ENCODE results near the gene SCN8A.

SCN8A gene

GRCh38 chr12:51806896-51807295, 215.9 kb downstream of the SCN8A start:
- in situ Hi-C loops (cut with HindIII; ENCODE audit: low pct_unique_long_range_greater_than_20kb, low sequenced_read_pairs), result no loop called here
- no peak for TF ChIP-seq JUND (IDR thresholded peaks at IDR 0.05; ENCODE audit: low read depth)

DNA sequence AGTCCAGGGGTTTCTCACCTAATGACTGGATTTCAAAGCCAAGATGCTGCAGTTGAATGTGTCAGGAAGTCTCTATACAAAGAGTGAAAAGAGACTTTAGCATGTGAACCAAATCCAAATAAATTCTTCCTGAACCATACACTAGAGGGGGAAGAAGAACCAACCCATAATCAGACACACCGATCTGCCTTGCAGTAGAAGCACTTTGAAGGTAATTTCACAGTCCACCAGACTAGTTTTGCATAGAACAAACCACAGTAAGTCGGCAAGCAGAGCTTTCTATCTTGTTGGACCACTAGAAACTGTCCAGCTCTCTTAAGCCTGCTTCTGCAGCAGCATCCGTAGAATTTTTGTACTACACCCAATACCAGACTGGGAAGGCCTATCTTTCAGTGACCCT, 218.2 kb downstream of the SCN8A start:
- TF ChIP-seq JUND (IDR thresholded peaks at IDR 0.05; ENCODE audit: low read depth), result no peak
- in situ Hi-C loops (cut with HindIII; ENCODE audit: low pct_unique_long_range_greater_than_20kb, low sequenced_read_pairs), result no loop called here
- DNase-seq (ENCODE audit: low read depth in 1 of 2, low spot score in 1 of 2), result no peak

More at GRCh38 chr12:51806896-51807295, 215.9 kb downstream of the SCN8A start:
- no peak for DNase-seq (ENCODE audit: low read depth in 1 of 2, low spot score in 1 of 2)

- peak in 1 of 2 experiments; percentile 67 for DNase-seq (ENCODE audit: low read depth in 1 of 2, low spot score in 1 of 2)
- no peak for TF ChIP-seq JUND (IDR thresholded peaks at IDR 0.05; ENCODE audit: low read depth)
- in situ Hi-C loops (cut with HindIII; ENCODE audit: low pct_unique_long_range_greater_than_20kb, low sequenced_read_pairs), result no loop called here
These were observed 220.5 kb downstream of the SCN8A start for GRCh38 chr12:51811203-51812202.

- TF ChIP-seq JUND (IDR thresholded peaks at IDR 0.05; ENCODE audit: low read depth), result no peak
- no peak for DNase-seq (ENCODE audit: low read depth in 1 of 2, low spot score in 1 of 2)
- in situ Hi-C loops (cut with HindIII; ENCODE audit: low pct_unique_long_range_greater_than_20kb, low sequenced_read_pairs), result no loop called here
These were observed 221.8 kb downstream of the SCN8A start for GRCh38 chr12:51812871-51813270.

DNA sequence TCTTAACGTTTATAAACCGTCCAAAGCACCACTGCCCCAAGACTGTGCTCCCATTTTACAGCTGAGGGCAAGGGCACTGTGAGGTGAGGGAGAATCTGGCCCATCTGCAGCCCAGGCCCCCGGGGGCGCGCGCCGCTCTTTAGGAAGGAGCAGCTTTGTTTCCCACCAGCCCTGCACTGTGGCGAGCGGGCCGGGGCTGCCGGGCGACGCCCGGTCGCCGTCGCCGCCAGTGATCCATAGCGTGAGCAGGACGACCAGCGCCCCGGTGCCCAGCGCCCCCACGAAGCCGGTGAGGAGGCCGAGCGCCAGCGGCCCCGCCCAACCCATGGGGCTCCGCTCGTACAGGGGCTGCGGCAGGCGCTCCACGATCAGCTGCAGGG, 222.9 kb downstream of the SCN8A start:
- no peak for DNase-seq (ENCODE audit: low read depth in 1 of 2, low spot score in 1 of 2)
- no peak for TF ChIP-seq JUND (IDR thresholded peaks at IDR 0.05; ENCODE audit: low read depth)
- in situ Hi-C loops (cut with HindIII; ENCODE audit: low pct_unique_long_range_greater_than_20kb, low sequenced_read_pairs), result no loop called here

GRCh38 chr12:51814311-51815088, 223.5 kb downstream of the SCN8A start:
- no peak for TF ChIP-seq JUND (IDR thresholded peaks at IDR 0.05; ENCODE audit: low read depth)
- no peak for DNase-seq (ENCODE audit: low read depth in 1 of 2, low spot score in 1 of 2)
- in situ Hi-C loops (cut with HindIII; ENCODE audit: low pct_unique_long_range_greater_than_20kb, low sequenced_read_pairs), result no loop called here

DNA sequence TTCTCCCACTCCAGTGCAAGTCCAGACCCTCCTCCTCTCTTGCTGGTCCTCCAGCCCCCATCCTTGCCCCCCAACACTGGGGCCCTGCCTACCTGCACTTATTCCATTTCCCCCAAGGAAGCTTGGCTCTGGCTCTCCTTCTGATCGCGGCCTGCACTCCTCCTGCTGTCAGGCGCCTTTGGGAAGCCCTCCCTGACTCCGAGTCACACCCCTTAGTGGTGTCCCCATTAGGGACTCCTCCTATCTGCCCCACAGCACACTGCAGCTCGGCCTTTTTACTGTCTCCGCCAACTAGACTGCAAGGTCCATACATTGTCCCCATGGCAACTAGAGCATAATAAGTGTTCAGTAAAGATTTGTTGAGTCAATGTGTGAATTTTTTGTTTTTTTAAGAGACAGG, 224.5 kb downstream of the SCN8A start:
- peak in 1 of 2 experiments; percentile 8 for DNase-seq (ENCODE audit: low read depth in 1 of 2, low spot score in 1 of 2)
- no peak for TF ChIP-seq JUND (IDR thresholded peaks at IDR 0.05; ENCODE audit: low read depth)
- in situ Hi-C loops (cut with HindIII; ENCODE audit: low pct_unique_long_range_greater_than_20kb, low sequenced_read_pairs), result no loop called here

DNA sequence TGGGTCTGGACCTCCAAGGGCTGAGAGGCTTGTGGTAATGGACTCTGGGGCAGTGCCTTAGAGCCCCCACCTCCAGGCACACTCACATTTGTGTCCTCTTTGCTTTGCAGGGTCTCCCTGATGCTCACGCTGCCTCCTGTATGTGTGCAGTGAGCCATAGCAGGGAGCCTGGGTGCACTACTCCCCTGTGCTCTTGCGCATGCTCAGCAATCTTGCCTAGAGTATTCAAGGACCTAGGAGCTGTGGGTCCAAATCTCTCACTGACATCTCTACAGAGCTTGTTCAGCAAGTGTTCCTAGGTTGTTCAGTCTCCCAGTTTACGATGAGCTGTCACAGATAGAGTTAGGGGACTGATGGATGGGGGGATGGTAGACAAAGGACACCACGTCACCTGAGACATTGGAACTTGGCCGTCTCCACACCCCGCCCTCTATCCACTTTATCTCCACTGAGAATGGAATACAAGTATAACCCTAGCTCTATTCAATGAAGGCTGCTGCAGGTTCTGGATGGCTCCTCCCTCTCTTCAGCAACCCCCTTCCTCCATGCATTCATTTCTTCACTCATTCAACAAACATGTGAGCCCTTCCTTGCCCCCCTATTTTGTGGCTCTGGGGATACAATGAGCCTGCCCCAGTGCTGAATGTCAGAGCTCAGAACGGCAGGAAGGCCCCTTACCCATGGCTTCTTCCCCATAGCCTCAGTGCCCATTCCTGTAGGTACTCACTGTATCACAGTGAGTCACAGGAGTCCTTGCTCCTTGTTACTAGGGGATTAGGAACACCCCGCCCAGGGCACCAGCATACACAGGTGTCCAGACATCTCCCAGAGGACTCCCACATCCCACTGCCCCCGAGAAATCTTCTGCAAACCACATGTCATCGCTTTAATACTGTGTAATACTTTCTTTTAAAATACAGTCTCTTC, 226.3 kb downstream of the SCN8A start:
- TF ChIP-seq JUND (IDR thresholded peaks at IDR 0.05; ENCODE audit: low read depth), result no peak
- DNase-seq (ENCODE audit: low read depth in 1 of 2, low spot score in 1 of 2), result peak; percentile 63 to 87
- in situ Hi-C loops (cut with HindIII; ENCODE audit: low pct_unique_long_range_greater_than_20kb, low sequenced_read_pairs), result no loop called here

DNA sequence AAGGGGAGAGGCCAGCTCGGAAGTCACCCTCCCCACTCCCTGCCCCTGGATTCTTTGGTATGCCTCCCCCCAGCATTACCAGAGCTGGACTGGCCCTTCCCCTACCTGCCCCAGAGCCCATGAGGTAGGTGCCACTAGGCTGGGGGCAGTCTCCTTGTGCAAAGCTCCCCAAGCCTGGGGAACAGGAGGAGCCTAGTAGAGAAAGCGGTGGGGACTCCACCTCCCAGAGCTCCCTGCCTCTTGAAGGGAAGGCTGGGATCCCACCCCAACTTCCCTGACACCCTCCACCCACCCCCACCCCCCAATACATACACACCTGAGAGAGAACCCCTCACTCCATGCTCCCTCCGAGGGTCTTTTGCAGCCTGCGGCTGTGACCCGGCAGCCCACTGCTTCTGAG, 227.1 kb downstream of the SCN8A start:
- TF ChIP-seq JUND (IDR thresholded peaks at IDR 0.05; ENCODE audit: low read depth), result no peak
- no peak for DNase-seq (ENCODE audit: low read depth in 1 of 2, low spot score in 1 of 2)
- in situ Hi-C loops (cut with HindIII; ENCODE audit: low pct_unique_long_range_greater_than_20kb, low sequenced_read_pairs), result no loop called here

- TF ChIP-seq JUND (IDR thresholded peaks at IDR 0.05; ENCODE audit: low read depth), result no peak
- in situ Hi-C loops (cut with HindIII; ENCODE audit: low pct_unique_long_range_greater_than_20kb, low sequenced_read_pairs), result no loop called here
- DNase-seq (ENCODE audit: low read depth in 1 of 2, low spot score in 1 of 2), result no peak
These were observed 227.7 kb downstream of the SCN8A start for GRCh38 chr12:51818566-51819300.

GRCh38 chr12:51819736-51820525, 228.9 kb downstream of the SCN8A start:
- in situ Hi-C loops (cut with HindIII; ENCODE audit: low pct_unique_long_range_greater_than_20kb, low sequenced_read_pairs), result no loop called here
- TF ChIP-seq JUND (IDR thresholded peaks at IDR 0.05; ENCODE audit: low read depth), result no peak
- no peak for DNase-seq (ENCODE audit: low read depth in 1 of 2, low spot score in 1 of 2)

All from T47D (cell line).